ENCODE measurements around the gene ZNF335. TPM values are rescaled to one million over a fixed set of nuclear protein-coding genes. Genes with fewer than 3 reads are reported as not detected.

Gene ZNF335
- total and polyA plus RNA-seq, 2 of the 13 experiments (the other 11 are each of a cell fraction or from before 2014, with no cell fraction given) = 9.7 to 13.7 TPM

DNA sequence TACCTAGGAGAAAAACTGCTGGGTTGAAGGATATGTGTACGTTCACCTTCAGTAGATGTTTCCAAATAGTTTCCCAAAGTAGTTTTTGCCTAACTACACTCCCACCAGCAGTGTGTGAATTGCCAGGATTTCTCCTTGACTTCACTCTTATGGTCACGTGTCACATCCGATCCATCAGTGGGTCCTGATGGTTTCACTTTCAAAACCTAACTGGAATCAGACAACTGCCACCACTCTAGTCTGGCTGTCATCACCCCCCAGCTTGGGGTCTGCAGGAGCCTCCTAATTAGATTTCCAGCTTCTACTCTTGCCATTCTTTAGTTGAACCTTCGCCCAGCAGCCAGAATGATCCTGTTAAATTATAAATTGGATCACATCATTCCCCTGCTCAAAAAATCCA lies 48.6 kb upstream of the ZNF335 start (continued):
- TF ChIP-seq, protein P1, sequence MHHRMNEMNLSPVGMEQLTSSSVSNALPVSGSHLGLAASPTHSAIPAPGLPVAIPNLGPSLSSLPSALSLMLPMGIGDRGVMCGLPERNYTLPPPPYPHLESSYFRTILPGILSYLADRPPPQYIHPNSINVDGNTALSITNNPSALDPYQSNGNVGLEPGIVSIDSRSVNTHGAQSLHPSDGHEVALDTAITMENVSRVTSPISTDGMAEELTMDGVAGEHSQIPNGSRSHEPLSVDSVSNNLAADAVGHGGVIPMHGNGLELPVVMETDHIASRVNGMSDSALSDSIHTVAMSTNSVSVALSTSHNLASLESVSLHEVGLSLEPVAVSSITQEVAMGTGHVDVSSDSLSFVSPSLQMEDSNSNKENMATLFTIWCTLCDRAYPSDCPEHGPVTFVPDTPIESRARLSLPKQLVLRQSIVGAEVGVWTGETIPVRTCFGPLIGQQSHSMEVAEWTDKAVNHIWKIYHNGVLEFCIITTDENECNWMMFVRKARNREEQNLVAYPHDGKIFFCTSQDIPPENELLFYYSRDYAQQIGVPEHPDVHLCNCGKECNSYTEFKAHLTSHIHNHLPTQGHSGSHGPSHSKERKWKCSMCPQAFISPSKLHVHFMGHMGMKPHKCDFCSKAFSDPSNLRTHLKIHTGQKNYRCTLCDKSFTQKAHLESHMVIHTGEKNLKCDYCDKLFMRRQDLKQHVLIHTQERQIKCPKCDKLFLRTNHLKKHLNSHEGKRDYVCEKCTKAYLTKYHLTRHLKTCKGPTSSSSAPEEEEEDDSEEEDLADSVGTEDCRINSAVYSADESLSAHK (CRISPR knock-in tag; IDR thresholded peaks at IDR 0.05; ENCODE audit: borderline replicate concordance) = 0 out of 2 replicates have a peak, but pooled peaks have one; percentile 36
- 0 out of 2 replicates have a peak, but pooled peaks have one; percentile 4 for TF ChIP-seq ZNF746 (CRISPR knock-in tag; IDR thresholded peaks at IDR 0.05)
- TF ChIP-seq, protein P2, sequence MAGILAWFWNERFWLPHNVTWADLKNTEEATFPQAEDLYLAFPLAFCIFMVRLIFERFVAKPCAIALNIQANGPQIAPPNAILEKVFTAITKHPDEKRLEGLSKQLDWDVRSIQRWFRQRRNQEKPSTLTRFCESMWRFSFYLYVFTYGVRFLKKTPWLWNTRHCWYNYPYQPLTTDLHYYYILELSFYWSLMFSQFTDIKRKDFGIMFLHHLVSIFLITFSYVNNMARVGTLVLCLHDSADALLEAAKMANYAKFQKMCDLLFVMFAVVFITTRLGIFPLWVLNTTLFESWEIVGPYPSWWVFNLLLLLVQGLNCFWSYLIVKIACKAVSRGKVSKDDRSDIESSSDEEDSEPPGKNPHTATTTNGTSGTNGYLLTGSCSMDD (CRISPR knock-in tag; IDR thresholded peaks at IDR 0.05) = no peak
- TF ChIP-seq EP300 (IDR thresholded peaks at IDR 0.05; ENCODE audit: low read depth in 2 of 2, low read length in 2 of 2) = no peak
- TF ChIP-seq EP300 (CRISPR knock-in tag; IDR thresholded peaks at IDR 0.05; ENCODE audit: borderline replicate concordance) = no peak
- TF ChIP-seq, protein P3, sequence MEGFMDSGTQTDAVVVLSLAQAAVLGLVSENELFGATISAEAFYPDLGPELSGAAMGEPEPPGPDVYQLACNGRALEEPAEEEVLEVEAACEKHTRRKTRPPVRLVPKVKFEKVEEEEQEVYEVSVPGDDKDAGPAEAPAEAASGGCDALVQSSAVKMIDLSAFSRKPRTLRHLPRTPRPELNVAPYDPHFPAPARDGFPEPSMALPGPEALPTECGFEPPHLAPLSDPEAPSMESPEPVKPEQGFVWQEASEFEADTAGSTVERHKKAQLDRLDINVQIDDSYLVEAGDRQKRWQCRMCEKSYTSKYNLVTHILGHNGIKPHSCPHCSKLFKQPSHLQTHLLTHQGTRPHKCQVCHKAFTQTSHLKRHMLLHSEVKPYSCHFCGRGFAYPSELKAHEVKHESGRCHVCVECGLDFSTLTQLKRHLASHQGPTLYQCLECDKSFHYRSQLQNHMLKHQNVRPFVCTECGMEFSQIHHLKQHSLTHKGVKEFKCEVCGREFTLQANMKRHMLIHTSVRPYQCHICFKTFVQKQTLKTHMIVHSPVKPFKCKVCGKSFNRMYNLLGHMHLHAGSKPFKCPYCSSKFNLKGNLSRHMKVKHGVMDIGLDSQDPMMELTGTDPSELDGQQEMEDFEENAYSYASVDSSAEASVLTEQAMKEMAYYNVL (CRISPR knock-in tag; IDR thresholded peaks at IDR 0.05; ENCODE audit: borderline replicate concordance) = no peak
- TF ChIP-seq ZNF34 (CRISPR knock-in tag; IDR thresholded peaks at IDR 0.05; ENCODE audit: borderline replicate concordance) = no peak
- no peak for TF ChIP-seq ZNF235 (CRISPR knock-in tag; IDR thresholded peaks at IDR 0.05; ENCODE audit: borderline replicate concordance)
- no peak for TF ChIP-seq FOXA1 (IDR thresholded peaks at IDR 0.05)
- no peak for TF ChIP-seq FOXA1 (CRISPR knock-in tag; IDR thresholded peaks at IDR 0.05)
- TF ChIP-seq ZBTB42 (CRISPR knock-in tag; IDR thresholded peaks at IDR 0.05) = no peak
- TF ChIP-seq ZNF672 (CRISPR knock-in tag; IDR thresholded peaks at IDR 0.05) = no peak
- TF ChIP-seq HNRNPL (IDR thresholded peaks at IDR 0.05; ENCODE audit: low read depth, low read length) = no peak
- TF ChIP-seq HMGA1 (CRISPR knock-in tag; conservative IDR thresholded peaks at IDR 0.05) = no peak
- peak; percentile 75; the same call in 1 of the 2 replicates for TF ChIP-seq RAD51 (IDR thresholded peaks at IDR 0.05; ENCODE audit: borderline replicate concordance)
- TF ChIP-seq, protein P4, sequence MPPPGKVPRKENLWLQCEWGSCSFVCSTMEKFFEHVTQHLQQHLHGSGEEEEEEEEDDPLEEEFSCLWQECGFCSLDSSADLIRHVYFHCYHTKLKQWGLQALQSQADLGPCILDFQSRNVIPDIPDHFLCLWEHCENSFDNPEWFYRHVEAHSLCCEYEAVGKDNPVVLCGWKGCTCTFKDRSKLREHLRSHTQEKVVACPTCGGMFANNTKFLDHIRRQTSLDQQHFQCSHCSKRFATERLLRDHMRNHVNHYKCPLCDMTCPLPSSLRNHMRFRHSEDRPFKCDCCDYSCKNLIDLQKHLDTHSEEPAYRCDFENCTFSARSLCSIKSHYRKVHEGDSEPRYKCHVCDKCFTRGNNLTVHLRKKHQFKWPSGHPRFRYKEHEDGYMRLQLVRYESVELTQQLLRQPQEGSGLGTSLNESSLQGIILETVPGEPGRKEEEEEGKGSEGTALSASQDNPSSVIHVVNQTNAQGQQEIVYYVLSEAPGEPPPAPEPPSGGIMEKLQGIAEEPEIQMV (CRISPR knock-in tag; IDR thresholded peaks at IDR 0.05; ENCODE audit: low read depth) = no peak
- peak; percentile 2; the same call in 1 of the 2 replicates for TF ChIP-seq CHD4 (IDR thresholded peaks at IDR 0.05; ENCODE audit: borderline replicate concordance, low read length)
- TF ChIP-seq, protein P5, sequence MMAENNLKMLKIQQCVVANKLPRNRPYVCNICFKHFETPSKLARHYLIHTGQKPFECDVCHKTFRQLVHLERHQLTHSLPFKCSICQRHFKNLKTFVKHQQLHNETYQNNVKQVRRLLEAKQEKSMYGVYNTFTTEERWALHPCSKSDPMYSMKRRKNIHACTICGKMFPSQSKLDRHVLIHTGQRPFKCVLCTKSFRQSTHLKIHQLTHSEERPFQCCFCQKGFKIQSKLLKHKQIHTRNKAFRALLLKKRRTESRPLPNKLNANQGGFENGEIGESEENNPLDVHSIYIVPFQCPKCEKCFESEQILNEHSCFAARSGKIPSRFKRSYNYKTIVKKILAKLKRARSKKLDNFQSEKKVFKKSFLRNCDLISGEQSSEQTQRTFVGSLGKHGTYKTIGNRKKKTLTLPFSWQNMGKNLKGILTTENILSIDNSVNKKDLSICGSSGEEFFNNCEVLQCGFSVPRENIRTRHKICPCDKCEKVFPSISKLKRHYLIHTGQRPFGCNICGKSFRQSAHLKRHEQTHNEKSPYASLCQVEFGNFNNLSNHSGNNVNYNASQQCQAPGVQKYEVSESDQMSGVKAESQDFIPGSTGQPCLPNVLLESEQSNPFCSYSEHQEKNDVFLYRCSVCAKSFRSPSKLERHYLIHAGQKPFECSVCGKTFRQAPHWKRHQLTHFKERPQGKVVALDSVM (CRISPR knock-in tag; IDR thresholded peaks at IDR 0.05) = no peak
- no peak for TF ChIP-seq ZNF724P (CRISPR knock-in tag; IDR thresholded peaks at IDR 0.05; ENCODE audit: borderline replicate concordance)
- TF ChIP-seq ZNF549 (CRISPR knock-in tag; IDR thresholded peaks at IDR 0.05) = no peak
- TF ChIP-seq ZNF7 (CRISPR knock-in tag; IDR thresholded peaks at IDR 0.05) = 0 out of 2 replicates have a peak, but pooled peaks have one; percentile 24
- TF ChIP-seq RBM39 (IDR thresholded peaks at IDR 0.05; ENCODE audit: low read depth, low read length, poor library complexity, severe bottlenecking) = no peak
- TF ChIP-seq MYC (CRISPR knock-in tag; IDR thresholded peaks at IDR 0.05; ENCODE audit: borderline replicate concordance) = no peak

Data from HepG2 (cell line).